Stromal cell of bone marrow (primary cell): Measurements from ENCODE around the gene WASL.
"Not testable (repeated sequence)": the region's sequence is repeated elsewhere in the genome, so short reads cannot be mapped to it uniquely, and the experiment has no call there.

ENCODE experiments used
- DNase-seq: peaks from one replicate; pipeline ENCODE4 v3.0.0-alpha.2; 2012; ENCODE audit warnings: low read depth

The WASL gene

GRCh38 chr7:123748734-123749536, at the start of gene WASL:
Gene WASL (minus strand): TSS chr7:123749003. CDS start chr7:123748734, 269 bp downstream.
- peak; percentile 80 for DNase-seq

GRCh38 chr7:123797673-123798531, 49.1 kb upstream of the WASL start:
- peak; percentile 38 for DNase-seq

GRCh38 chr7:123796568-123796967, 47.8 kb upstream of the WASL start:
- DNase-seq = no peak

GRCh38 chr7:123795917-123796316, 47.1 kb upstream of the WASL start:
- DNase-seq = no peak

GRCh38 chr7:123795116-123795515, 46.3 kb upstream of the WASL start:
- not testable (repeated sequence) for DNase-seq

- DNase-seq = no peak
These were observed 43.7 kb upstream of the WASL start for GRCh38 chr7:123792547-123792946.

- DNase-seq = no peak
These were observed 42.2 kb upstream of the WASL start for GRCh38 chr7:123791001-123791400.

GRCh38 chr7:123789817-123790216, 41.0 kb upstream of the WASL start:
- DNase-seq = no peak

GRCh38 chr7:123789206-123789784, 40.5 kb upstream of the WASL start:
- no peak for DNase-seq

GRCh38 chr7:123788584-123788983, 39.8 kb upstream of the WASL start:
- DNase-seq = no peak

- DNase-seq = no peak
These were observed 38.6 kb upstream of the WASL start for GRCh38 chr7:123787220-123788007.

GRCh38 chr7:123784263-123784662, 35.5 kb upstream of the WASL start:
- DNase-seq = peak; percentile 13

GRCh38 chr7:123783820-123784219, 35.0 kb upstream of the WASL start:
- no peak for DNase-seq

GRCh38 chr7:123782071-123782798, 33.4 kb upstream of the WASL start:
- DNase-seq = no peak

- not testable (repeated sequence) for DNase-seq
These were observed 31.7 kb upstream of the WASL start for GRCh38 chr7:123780472-123780871.

GRCh38 chr7:123774496-123774895, 25.7 kb upstream of the WASL start:
- DNase-seq = no peak

- no peak for DNase-seq
These were observed 24.7 kb upstream of the WASL start for GRCh38 chr7:123773481-123773880.

- DNase-seq = no peak
These were observed 23.8 kb upstream of the WASL start for GRCh38 chr7:123772652-123773051.

- DNase-seq = no peak
These were observed 23.0 kb upstream of the WASL start for GRCh38 chr7:123771846-123772245.

- DNase-seq = no peak
These were observed 22.5 kb upstream of the WASL start for GRCh38 chr7:123771256-123771655.

- DNase-seq = peak; percentile 62
These were observed 21.6 kb upstream of the WASL start for GRCh38 chr7:123770378-123770777.
